ENCODE measurements around the gene CCSER1. TPM values are rescaled to one million over a fixed set of nuclear protein-coding genes. Genes with fewer than 3 reads are reported as not detected.
A peak's percentile ranks its signal among the peaks of the same experiment; 100 is the strongest.

Gene CCSER1
- total RNA-seq, 1 donor from 2014 or later, result 15.7 TPM

DNA sequence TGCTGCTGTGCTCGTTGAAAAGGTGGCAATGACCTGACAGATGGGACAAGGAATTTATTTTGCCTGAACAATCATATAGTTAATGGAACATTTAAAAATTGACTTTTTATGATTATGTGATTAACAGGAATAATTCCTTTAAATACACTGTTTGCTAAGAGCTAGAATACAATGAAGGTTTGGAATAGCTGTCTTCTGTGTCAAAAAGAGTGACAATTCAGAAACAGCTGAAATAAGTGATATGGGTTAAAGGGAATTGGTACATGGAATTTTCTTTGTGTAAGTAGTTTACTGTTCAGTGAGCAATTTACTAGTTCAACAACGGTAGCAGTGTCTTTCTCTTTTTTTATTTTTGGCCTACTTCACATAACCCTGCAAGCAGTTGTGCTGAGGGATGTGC is 1093.1 kb downstream of the CCSER1 start:
- no peak for DNase-seq
- no peaks in the 10 kb centered on the region for H3K9me3 Mint-ChIP-seq (ENCODE audit: unreplicated experiment)
- H3K36me3 Mint-ChIP-seq (ENCODE audit: unreplicated experiment), result no peaks in the 10 kb centered on the region
- H3K27me3 Mint-ChIP-seq (ENCODE audit: unreplicated experiment), result no peaks in the 10 kb centered on the region
- H3K4me3 Mint-ChIP-seq (ENCODE audit: unreplicated experiment), result no peak overlapping the region
- TF ChIP-seq, protein P1, sequence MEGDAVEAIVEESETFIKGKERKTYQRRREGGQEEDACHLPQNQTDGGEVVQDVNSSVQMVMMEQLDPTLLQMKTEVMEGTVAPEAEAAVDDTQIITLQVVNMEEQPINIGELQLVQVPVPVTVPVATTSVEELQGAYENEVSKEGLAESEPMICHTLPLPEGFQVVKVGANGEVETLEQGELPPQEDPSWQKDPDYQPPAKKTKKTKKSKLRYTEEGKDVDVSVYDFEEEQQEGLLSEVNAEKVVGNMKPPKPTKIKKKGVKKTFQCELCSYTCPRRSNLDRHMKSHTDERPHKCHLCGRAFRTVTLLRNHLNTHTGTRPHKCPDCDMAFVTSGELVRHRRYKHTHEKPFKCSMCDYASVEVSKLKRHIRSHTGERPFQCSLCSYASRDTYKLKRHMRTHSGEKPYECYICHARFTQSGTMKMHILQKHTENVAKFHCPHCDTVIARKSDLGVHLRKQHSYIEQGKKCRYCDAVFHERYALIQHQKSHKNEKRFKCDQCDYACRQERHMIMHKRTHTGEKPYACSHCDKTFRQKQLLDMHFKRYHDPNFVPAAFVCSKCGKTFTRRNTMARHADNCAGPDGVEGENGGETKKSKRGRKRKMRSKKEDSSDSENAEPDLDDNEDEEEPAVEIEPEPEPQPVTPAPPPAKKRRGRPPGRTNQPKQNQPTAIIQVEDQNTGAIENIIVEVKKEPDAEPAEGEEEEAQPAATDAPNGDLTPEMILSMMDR (IDR thresholded peaks at IDR 0.05; ENCODE audit: partially characterized antibody, unreplicated experiment), result no peak
- H3K27ac Mint-ChIP-seq (ENCODE audit: unreplicated experiment), result no peak overlapping the region
- peaks cover 8% of the 10 kb centered on the region for H3K4me1 Mint-ChIP-seq (ENCODE audit: low read depth, unreplicated experiment)

DNA sequence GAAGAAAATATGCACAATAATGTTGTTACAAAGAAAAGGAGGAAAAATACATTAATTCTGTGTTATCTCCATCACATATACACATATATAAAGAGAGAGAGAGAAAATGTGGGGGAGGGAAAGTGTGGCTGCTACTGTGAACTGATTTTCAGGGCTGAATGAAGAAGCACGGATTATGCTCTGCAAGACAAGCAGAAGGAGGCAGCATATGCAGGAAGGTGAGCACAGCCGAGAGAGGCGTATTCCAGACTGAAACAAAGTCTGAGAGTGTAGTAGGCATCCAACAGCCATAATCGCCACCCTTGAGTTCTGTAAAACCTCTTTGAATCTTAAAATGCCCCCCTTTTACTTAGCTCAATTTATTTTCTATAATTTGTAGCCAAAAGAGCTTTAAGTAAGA is 1094.8 kb downstream of the CCSER1 start:
- TF ChIP-seq, protein P1 (IDR thresholded peaks at IDR 0.05; ENCODE audit: partially characterized antibody, unreplicated experiment), result no peak
- Mint-ChIP-seq H3K4me3 (ENCODE audit: unreplicated experiment) (no peak overlapping the region), H3K4me1 (ENCODE audit: low read depth, unreplicated experiment) (peaks cover 8% of the 10 kb centered on the region), H3K27me3 (ENCODE audit: unreplicated experiment) (no peaks in the 10 kb centered on the region), H3K27ac (ENCODE audit: unreplicated experiment) (no peak overlapping the region), H3K36me3 (ENCODE audit: unreplicated experiment) (no peaks in the 10 kb centered on the region), H3K9me3 (ENCODE audit: unreplicated experiment) (no peaks in the 10 kb centered on the region)
- DNase-seq, result peak; percentile 19

DNA sequence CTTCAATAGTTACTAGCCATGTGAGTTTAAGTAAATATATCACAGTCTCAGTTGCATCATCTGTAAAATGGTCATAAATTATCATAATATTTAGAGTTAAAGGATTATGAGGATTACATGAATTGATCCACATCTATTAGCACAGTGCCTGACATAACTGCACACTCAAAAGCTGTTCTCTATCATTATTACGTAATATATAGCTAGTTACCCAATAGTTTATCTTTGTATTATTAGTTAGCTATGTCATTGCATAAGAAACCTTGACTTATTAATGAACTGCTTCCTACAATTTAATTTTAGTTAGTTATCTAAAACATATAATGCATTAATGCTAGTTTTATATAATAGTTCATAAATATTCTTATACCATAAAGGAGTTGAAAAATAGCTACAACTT is 1099.7 kb downstream of the CCSER1 start:
- Mint-ChIP-seq H3K27ac (ENCODE audit: unreplicated experiment) (no peak overlapping the region), H3K9me3 (ENCODE audit: unreplicated experiment) (no peaks in the 10 kb centered on the region), H3K4me1 (ENCODE audit: low read depth, unreplicated experiment) (peaks cover 2% of the 10 kb centered on the region), H3K36me3 (ENCODE audit: unreplicated experiment) (no peaks in the 10 kb centered on the region), H3K4me3 (ENCODE audit: unreplicated experiment) (no peak overlapping the region), H3K27me3 (ENCODE audit: unreplicated experiment) (no peaks in the 10 kb centered on the region)
- DNase-seq, result no peak
- TF ChIP-seq, protein P1 (IDR thresholded peaks at IDR 0.05; ENCODE audit: partially characterized antibody, unreplicated experiment), result no peak

DNA sequence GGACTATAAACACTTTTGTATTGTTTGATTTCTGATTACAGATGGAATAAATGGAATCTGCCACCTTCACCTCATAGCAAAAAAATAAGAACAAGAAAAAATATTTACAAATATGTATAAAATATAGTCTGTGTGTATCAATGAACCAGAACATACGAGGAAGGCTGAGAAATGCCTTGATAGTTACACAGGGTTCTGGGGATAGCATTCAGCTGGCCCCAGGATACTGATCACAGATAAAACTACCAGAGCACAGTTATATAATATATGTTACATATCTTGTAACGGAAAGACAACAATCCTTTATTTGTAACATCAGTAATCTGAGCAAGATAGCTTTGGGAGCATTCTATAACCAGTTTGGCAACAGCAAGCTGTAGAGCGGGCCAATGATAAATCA is 1101.5 kb downstream of the CCSER1 start:
- no peak overlapping the region for H3K27ac Mint-ChIP-seq (ENCODE audit: unreplicated experiment)
- no peaks in the 10 kb centered on the region for H3K4me1 Mint-ChIP-seq (ENCODE audit: low read depth, unreplicated experiment)
- TF ChIP-seq, protein P1 (IDR thresholded peaks at IDR 0.05; ENCODE audit: partially characterized antibody, unreplicated experiment), result no peak
- DNase-seq, result no peak
- no peaks in the 10 kb centered on the region for H3K9me3 Mint-ChIP-seq (ENCODE audit: unreplicated experiment)
- H3K27me3 Mint-ChIP-seq (ENCODE audit: unreplicated experiment), result no peaks in the 10 kb centered on the region
- no peaks in the 10 kb centered on the region for H3K36me3 Mint-ChIP-seq (ENCODE audit: unreplicated experiment)
- H3K4me3 Mint-ChIP-seq (ENCODE audit: unreplicated experiment), result no peak overlapping the region

DNA sequence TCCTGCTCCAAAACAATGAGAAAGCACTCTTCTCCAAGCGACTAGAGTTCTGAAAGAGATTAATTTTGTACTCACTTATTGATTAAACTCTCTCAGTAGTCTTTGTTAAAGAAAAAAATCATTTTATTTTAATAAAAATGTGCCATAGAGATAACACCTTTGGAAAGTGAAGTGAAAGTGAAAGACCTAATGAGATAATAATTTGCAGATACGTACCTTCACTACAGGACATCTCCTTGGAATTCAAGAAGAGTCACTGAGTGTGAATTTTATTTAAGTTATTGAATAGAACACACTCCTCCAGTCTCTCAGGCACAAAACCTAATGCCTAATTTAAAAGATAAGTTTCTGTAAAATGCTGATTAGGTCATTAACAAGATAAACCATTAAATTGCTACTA is 1106.0 kb downstream of the CCSER1 start:
- Mint-ChIP-seq H3K4me1 (ENCODE audit: low read depth, unreplicated experiment) (no peaks in the 10 kb centered on the region), H3K27me3 (ENCODE audit: unreplicated experiment) (peaks cover 2% of the 10 kb centered on the region), H3K27ac (ENCODE audit: unreplicated experiment) (no peak overlapping the region), H3K4me3 (ENCODE audit: unreplicated experiment) (no peak overlapping the region), H3K36me3 (ENCODE audit: unreplicated experiment) (no peaks in the 10 kb centered on the region), H3K9me3 (ENCODE audit: unreplicated experiment) (no peaks in the 10 kb centered on the region)
- TF ChIP-seq, protein P1 (IDR thresholded peaks at IDR 0.05; ENCODE audit: partially characterized antibody, unreplicated experiment), result no peak
- no peak for DNase-seq
